GM21515 (cell line): ENCODE measurements around the gene SLC25A41.
"Not testable (repeated sequence)": the region's sequence is repeated elsewhere in the genome, so short reads cannot be mapped to it uniquely, and the experiment has no call there.

ENCODE experiments used
- ATAC-seq: cut with Tn5 transposase; IDR thresholded peaks from one replicate; pipeline ENCODE4 v1.9.1; 2021; ENCODE audit not compliant: unreplicated experiment

The SLC25A41 gene

GRCh38 chr19:6412061-6412446 is 21.5 kb downstream of the SLC25A41 start:
- no peak for ATAC-seq

GRCh38 chr19:6409346-6409745 is 24.2 kb downstream of the SLC25A41 start:
- no peak for ATAC-seq

GRCh38 chr19:6406401-6406800 is 27.2 kb downstream of the SLC25A41 start:
- no peak for ATAC-seq

- no peak for ATAC-seq
Measured at GRCh38 chr19:6402837-6403608, 30.5 kb downstream of the SLC25A41 start.

GRCh38 chr19:6402058-6402457 is 31.5 kb downstream of the SLC25A41 start:
- no peak for ATAC-seq

GRCh38 chr19:6400062-6400944 is 33.3 kb downstream of the SLC25A41 start:
- ATAC-seq = not testable (repeated sequence)

GRCh38 chr19:6396305-6396704 is 37.3 kb downstream of the SLC25A41 start:
- no peak for ATAC-seq

GRCh38 chr19:6394831-6395230 is 38.7 kb downstream of the SLC25A41 start:
- ATAC-seq = no peak

- no peak for ATAC-seq
Measured at GRCh38 chr19:6393983-6394412, 39.6 kb downstream of the SLC25A41 start.

GRCh38 chr19:6393074-6393982 is 40.2 kb downstream of the SLC25A41 start, which contains the start of gene GTF2F1:
TSS of gene GTF2F1 (minus strand) at chr19:6393164. CDS start at chr19:6392995, 169 bp downstream.
- peak; percentile 80 for ATAC-seq

- peak; percentile 6 for ATAC-seq
Measured at GRCh38 chr19:6392221-6393073, 41.1 kb downstream of the SLC25A41 start.

GRCh38 chr19:6387372-6387771 is 46.2 kb downstream of the SLC25A41 start:
- ATAC-seq = no peak

GRCh38 chr19:6384381-6384780 is 49.2 kb downstream of the SLC25A41 start:
- ATAC-seq = no peak

- no peak for ATAC-seq
Measured at GRCh38 chr19:6383188-6383587, 50.4 kb downstream of the SLC25A41 start.

- ATAC-seq = no peak
Measured at GRCh38 chr19:6381030-6381750, 52.4 kb downstream of the SLC25A41 start.

GRCh38 chr19:6379744-6380143 is 53.8 kb downstream of the SLC25A41 start:
- ATAC-seq = no peak

- ATAC-seq = no peak
Measured at GRCh38 chr19:6378486-6378885, 55.1 kb downstream of the SLC25A41 start.

GRCh38 chr19:6378041-6378440 is 55.5 kb downstream of the SLC25A41 start:
- no peak for ATAC-seq

GRCh38 chr19:6376512-6377190 is 56.9 kb downstream of the SLC25A41 start:
- ATAC-seq = no peak
